Superior temporal gyrus (tissue), 1 donor: ENCODE measurements around the gene ABCA5.
"Not testable (repeated sequence)": the region's sequence is repeated elsewhere in the genome, so short reads cannot be mapped to it uniquely, and the experiment has no call there.

Source experiments
- DNase-seq: peaks from one replicate; pipeline ENCODE4 v3.0.0-alpha.2; 2016; ENCODE audit errors: extremely low spot score

ABCA5 gene

DNA sequence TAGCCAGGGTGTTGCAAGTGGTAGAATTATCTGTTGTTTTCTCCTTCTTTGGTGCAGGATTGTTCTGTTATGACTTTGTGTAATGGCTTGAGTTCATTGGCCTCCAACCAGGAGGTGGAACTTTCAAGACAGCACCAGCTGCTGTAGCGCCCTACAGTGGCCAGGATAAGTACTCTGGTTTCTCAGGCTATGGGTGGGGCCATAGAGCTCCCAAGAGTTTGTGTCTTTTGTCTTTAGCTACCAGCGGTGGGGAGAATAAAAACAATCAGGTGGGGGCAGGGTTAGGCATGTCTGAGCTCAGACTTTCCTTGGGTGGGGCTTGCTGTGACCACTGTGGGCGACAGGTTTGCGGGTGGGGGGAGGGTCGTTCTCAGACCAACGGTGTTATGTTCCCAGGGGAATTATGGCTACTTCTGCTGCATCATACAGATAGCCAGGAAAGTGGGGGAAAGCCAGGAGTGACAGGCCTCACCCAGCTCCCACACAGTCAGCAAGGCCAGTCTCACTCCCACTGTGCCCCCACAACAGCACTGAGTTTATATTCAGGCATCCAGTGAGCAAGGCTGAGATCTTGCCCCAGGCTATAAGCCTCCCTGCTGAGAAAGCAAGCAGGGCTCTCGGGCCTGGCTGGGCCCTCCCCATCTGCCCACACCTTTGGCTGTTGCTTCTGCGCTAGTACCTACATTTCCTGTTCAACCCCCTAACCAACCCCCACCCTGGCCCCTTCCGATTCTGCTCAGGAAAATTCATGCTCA is 113.7 kb downstream of the ABCA5 start:
- DNase-seq: no peak

DNA sequence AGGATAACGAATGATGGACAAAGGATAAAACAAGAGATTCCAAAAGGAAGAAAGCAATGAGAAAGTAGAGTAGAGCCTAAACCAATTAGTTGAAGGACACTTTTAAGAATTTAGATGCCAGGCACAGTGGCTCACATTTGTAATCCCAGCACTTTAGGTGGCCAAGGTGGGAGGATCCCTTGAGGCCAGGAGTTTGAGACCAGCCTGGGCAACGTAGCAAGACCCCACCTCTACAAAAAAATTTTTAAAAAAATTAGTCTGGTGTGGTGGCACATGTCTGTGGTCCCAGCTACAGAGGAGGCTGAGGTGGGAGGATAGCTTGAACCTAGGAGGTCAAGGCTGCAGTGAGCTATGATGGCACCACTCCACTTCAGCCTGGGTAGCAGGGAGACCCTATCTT is 118.3 kb downstream of the ABCA5 start:
- no peak for DNase-seq

DNA sequence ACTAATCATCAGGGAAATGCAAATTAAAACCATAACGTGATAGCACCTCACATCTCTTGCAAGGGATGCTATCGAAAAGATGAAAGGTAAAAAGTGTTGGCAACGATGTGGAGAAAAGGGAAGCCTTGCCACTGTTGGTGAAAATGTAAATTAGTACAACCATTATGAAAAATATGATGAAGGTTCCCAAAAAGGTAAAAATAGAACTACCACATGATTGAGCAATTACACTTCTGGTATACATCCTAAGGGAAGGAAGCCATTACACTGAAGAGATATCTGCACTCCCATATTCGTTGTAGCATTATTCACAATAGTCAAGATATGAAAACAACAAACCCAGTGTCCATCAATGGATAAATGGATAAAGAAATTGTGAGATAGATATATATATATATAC is 119.8 kb downstream of the ABCA5 start:
- DNase-seq: no peak

DNA sequence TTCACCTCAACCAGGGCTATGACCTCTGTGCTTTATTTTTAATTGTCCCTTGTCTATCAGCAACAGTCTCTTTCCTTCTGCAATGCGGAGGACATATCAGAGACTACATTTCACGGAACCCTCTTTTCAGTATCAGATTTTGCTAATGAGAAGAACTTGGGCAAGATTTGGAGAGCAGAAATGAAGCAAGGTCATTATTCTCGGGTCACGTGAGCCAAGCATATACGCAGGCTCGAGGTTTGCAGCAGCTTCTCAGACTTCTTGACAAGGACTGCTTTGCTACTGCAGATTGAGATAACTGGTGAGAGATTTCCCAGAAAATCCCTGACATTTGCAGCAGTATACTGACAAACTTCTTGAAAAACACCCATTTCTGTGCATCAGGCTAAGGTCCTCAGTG is 128.7 kb downstream of the ABCA5 start:
- DNase-seq: no peak

DNA sequence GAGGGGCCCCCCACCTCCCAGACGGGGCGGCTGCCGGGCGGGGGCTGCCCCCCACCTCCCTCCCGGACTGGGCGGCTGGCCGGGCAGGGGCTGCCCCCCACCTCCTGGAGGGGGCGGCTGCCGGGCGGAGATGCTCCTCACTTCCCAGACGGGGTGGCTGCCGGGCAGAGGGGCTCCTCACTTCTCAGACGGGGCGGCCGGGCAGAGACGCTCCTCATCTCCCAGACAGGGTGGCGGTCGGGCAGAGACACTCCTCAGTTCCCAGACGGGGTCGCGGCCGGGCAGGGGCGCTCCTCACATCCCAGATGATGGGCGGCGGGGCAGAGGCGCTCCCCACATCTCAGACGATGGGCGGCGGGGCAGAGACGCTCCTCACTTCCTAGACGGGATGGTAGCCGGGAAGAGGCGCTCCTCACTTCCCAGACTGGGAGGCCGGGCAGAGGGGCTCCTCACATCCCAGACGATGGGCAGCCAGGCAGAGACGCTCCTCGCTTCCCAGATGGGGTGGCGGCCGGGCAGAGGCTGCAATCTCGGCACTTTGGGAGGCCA is 130.8 kb downstream of the ABCA5 start:
- not testable (repeated sequence) for DNase-seq
